ENCODE measurements around the gene TRAF6.

The TRAF6 gene

DNA sequence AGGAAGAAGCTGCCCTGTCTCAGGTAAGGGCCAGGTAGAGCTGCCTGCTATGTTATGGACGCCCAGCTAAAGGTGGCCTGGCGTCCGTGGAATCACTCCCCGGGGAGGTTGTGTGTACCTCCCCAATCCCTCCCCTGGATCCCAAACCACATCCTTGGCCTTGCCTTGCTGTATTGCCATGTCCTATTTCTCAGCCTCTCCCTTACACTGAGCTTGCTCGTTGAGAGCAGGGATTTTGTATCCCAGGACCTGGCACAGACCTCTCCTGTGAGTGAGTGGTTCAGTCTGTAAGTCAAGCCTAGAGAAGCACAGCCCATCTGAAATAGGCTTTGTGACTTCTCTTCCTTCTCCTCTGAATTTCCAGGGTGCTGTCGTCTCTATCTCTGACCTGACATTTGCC, 53.9 kb downstream of the TRAF6 start:
- DNase-seq: no peak

DNA sequence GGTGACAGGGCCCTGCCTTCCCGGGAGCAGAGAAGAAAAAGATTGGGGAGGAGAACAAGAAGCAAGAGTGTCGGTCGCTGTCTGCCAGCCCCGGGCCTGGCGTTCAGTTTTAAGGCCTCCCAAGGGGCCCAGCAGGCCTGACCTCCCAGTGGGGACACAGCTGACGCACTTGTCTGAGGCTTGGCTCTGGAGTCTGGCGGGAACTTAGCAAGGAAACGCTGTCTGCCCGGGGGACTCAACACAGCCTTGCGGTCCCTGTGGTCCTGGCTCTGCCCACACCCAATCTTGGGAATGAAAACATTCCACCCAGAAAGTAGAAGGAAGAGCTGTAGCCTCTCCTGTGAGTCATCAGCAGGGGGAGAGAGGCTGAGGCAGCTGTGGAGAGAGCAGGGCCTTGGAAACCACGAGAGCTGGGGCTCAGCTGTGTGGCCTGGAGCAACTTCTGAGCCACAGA, 54.4 kb downstream of the TRAF6 start:
- DNase-seq: no peak

GRCh38 chr11:36454941-36455631, 55.0 kb downstream of the TRAF6 start:
- no peak for DNase-seq

GRCh38 chr11:36454551-36454940, 55.5 kb downstream of the TRAF6 start:
- DNase-seq: no peak

DNA sequence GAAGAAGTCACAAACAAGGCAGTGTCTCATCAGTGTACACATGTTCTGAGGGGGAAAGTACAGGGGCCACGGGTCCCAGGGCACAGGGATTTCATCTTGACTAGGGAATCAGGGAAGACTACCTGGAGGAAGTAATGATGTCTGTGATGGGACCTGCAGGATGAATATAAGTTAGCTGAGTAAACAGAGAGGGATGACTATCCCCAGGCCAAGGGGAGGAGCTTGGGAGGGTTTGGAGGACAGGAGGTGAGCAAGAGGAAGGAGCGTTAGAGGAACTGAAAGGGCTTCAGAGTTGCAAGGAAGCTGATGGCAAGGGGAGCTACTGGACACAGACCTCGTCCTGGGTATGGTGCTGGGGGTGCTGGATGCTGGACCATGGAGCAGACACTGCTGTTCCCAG, 56.4 kb downstream of the TRAF6 start:
- DNase-seq: no peak

GRCh38 chr11:36452961-36453360, 57.1 kb downstream of the TRAF6 start:
- DNase-seq: no peak

DNA sequence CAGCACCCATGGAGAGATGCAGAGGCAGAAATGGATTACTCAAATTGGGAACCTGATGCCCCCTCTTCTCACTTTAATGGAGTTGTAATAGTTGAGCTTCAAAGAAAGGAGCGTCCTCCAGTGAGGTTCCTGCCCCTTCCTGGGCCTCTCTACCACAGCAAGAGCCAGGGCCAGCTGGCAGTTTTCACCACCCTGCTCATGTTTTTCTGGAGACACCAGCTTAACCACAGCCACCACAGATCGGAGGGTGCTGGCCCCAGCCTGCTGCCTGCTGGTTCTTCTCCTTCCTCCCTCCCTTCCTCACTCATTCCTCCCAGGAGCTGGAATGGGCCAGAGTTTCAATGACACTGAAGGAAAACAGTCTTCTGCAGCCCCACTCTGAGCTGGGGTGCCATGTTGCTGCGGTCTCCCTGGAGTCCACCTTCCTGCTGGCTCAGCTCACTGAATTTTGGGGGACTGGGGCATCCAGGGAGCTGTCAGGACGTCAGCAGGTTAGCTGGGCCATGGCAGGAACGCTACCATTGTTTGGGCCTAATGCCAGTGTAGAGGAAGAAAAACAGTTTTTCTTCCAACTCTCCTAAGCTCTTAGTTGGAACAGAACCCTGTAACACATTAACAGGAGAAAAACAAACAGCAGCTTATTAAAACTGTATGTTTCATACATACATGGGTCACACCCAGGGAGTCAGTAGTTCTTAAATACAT, 57.7 kb downstream of the TRAF6 start:
- no peak for DNase-seq

- no peak for DNase-seq
These were observed 58.4 kb downstream of the TRAF6 start for GRCh38 chr11:36451681-36452080.

DNA sequence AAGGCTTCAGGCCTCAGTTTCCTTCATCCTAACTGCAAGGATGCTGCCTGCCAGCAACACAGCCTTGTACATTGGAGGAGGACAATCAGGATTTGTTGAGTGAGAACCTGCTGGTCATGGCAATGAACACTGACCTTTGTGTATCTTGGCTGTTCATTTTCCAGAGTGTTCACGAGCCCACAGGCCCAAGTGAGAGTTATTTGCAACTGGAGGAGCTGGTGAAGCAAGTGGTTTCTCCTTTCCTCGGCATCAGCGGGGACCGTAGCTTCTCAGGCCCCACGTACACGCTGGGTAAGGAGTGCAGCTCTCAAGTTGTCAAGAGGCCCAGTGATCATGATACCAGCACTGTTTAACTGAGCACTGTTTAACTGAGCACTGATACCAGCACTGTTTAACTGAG, 59.0 kb downstream of the TRAF6 start:
- DNase-seq: no peak

GRCh38 chr11:36450110-36450572, 59.9 kb downstream of the TRAF6 start:
- DNase-seq: no peak

DNA sequence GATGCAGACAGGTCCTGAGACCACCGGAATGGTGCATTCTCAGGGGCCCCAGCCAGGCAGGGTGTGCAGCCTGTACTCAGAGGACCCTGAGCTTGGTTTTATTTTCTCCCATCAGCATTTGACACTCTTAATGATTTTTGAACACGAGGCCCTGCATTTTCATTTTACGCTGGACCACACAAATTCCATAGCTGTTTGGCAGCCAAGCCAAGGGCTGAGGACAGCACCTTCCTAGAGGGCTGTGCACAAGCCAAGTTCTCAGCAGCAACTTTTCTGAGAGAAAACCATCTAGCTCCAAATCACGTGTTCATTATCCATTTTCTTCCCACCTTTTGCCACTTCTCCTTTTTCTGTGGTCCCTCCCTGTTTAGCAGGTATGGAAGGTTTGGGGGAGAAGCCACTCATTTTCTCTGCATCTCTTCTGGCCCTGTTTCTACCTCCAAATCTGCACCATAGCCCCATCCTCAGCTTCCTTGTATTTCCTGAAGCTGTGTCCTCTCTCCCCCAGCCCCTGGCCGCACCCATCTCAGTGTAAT, 60.4 kb downstream of the TRAF6 start:
- no peak for DNase-seq

DNA sequence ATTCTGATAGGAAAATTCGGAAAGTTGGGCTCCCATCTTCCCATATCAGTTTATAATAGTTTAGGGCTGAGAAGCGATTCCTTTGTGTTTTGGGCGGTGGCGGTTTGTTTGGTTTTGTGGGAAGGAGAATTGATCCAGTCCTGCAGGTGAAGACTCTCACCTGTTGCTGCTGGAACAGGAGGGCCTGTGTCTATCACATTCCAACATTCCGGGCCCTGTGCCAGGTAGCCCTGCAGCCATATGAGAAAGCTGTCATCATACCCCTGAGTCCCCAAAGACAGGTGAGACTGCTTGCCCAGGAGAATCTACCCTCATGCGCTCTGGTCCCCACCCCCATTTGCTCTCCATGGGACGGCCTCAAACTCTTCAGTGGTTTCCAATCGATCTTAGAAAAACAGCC, 62.1 kb downstream of the TRAF6 start:
- DNase-seq: no peak

GRCh38 chr11:36447514-36447913, 62.6 kb downstream of the TRAF6 start:
- DNase-seq: no peak

- no peak for DNase-seq
These were observed 63.9 kb downstream of the TRAF6 start for GRCh38 chr11:36446135-36446534.

DNA sequence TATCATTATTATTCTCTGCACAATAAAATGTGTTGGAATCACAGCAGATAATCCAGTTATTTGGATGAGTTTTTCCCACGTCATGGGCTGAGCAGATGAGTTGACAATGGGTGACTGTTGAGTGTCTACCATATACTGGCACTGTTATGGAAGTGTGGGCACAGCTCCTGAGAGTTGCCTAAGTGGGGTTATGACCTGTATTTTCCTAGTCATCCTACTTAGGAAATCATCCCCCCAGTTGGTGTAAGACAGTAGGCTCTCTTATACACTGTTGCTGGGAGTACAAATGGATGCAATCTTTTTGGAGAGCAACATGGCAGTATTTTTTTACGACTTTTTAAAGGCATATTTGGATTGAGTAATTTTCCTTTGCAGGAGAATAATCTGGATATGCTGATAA, 66.4 kb downstream of the TRAF6 start:
- no peak for DNase-seq

DNA sequence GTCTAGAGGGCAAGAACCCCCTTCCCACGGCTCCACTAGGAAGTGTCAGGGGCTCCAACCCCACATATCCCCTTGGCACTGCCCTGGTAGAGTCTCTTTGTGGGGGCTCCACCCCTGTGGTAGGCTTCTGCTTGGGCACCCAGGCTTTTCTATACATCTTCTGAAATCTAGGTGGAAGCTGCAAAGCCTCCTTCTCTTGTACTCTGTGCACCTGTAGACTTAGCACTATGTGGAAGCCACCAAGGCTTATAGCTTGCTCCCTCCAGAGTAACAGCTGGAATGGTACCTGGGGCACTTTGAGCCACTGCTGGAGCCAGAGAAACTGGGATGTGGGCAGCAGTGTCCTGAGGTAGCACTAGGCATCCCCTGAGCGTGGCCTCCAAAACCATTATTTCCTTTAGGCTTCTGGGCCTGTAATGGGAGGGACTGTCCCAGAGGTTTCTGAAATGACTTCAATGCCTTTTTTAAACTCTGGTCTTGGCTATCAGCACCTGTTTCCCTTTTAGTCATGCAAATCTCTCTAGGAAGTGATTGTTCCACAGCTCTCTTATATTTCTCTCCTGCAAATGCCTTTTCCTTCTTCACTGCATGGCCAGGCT, 68.4 kb downstream of the TRAF6 start:
- DNase-seq: no peak

GRCh38 chr11:36438126-36438525, 71.9 kb downstream of the TRAF6 start:
- no peak for DNase-seq

DNA sequence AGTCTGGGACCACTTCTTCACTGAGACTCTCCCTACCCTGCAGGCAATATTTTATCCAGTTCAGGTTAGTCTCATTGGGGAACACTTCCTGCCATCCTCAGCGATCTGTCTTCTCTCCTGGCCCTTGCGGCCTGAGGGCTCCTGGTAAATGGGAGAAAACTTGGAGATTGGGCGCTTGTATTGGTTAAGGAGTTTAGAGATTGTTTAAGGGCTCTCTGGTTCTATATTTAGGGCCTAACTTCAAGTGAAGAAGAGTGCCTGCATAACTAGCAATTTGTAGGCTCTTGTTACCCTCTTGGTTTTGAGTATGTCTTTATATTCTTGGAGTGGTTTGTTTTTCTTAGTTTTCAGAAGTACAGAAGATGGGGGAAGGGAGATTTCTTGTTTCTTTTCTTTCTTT, 72.7 kb downstream of the TRAF6 start:
- DNase-seq: no peak

Measured in NCI-H1694 (cell line).